Kidney (tissue), 14 donors: ENCODE data around the gene SRRM3. TPM values are rescaled to one million over a fixed set of nuclear protein-coding genes. Genes with fewer than 3 reads are reported as not detected.
A peak's percentile ranks its signal among the peaks of the same experiment; 100 is the strongest.

Experiments
- DNase-seq, 5 donors: peaks; one replicate each; pipeline ENCODE4 v3.0.0-alpha.2; 2013 to 2020
- FAIRE-seq: peaks from 2 replicates; lab custom pipeline; 2012; peaks lifted over from hg19 to GRCh38; lab: Jason Lieb, UNC
- H3K27ac ChIP-seq, 2 donors: one replicate each; pipeline ENCODE4 v1.7.0; 2013; ENCODE audit warnings: low read depth in 2 of 2, low read length in 2 of 2, inconsistent platforms in 1 of 2
- H3K27me3 ChIP-seq: one replicate; pipeline ENCODE4 v1.7.1; 2013; ENCODE audit warnings: low read length, inconsistent platforms; ENCODE audit not compliant: control insufficient read depth, insufficient read depth
- H3K36me3 ChIP-seq, 3 donors: one replicate each; pipeline versions ENCODE4 v1.7.0 to v1.7.1; 2013; ENCODE audit warnings: low read length in 3 of 3, control low read depth in 1 of 3, inconsistent platforms in 1 of 3; ENCODE audit not compliant: insufficient read depth in 3 of 3, control insufficient read depth in 2 of 3
- H3K4me1 ChIP-seq, 3 donors: one replicate each; pipeline versions ENCODE4 v1.7.0 to v1.7.1; 2013; ENCODE audit warnings: low read length in 3 of 3, inconsistent platforms in 1 of 3, low read depth in 1 of 3; ENCODE audit not compliant: control insufficient read depth in 2 of 3, insufficient read depth in 2 of 3
- H3K4me3 ChIP-seq, 3 donors: one replicate each; pipeline versions ENCODE4 v1.7.0 to v1.8.1; 2013; ENCODE audit warnings: low read length in 3 of 3, control low read depth in 1 of 3, inconsistent platforms in 1 of 3
- H3K9ac ChIP-seq, 3 donors: one replicate each; pipeline versions ENCODE4 v1.7.0 to v1.7.1; 2013; ENCODE audit warnings: low read length in 3 of 3, control low read depth in 1 of 3, inconsistent platforms in 1 of 3
- H3K9me3 ChIP-seq, 3 donors: one replicate each; pipeline versions ENCODE4 v1.7.0 to v1.7.1; 2013; ENCODE audit warnings: low read length in 3 of 3, control low read depth in 1 of 3, inconsistent platforms in 1 of 3; ENCODE audit not compliant: control insufficient read depth in 2 of 3, insufficient read depth in 1 of 3
- intact Hi-C: fragments of 100-400 bp; cut with DNase I; formaldehyde crosslinking; loops from one replicate; pipeline ENCODE4 v1.11.1; 2022
- polyA plus RNA-seq: library from polyadenylated mRNA; stranded (reverse); fragments of 350-450 nt; fragmentation: Illumina TruSeq; extraction: RNeasy Lipid Tissue Mini Kit (QIAGEN cat#74804); gene quantifications from one replicate; pipeline ENCODE4 v1.2.3, GENCODE V29; 2014; ENCODE audit warnings: low read depth, low replicate concordance; ENCODE audit not compliant: insufficient read depth
- total RNA-seq: library from RNA; stranded (reverse); fragmentation: NEBNext Ultra II Directional; extraction: Animal tissue kit (Norgen Biotek cat#: 25700); gene quantifications from one replicate; pipeline ENCODE4 v1.2.1, GENCODE V29; 2021
- TF ChIP-seq, protein P1 (sequence below): IDR thresholded peaks from 3 replicates; pipeline ENCODE4 v1.5.1; 2012; ENCODE audit warnings: mild to moderate bottlenecking, moderate library complexity, borderline replicate concordance; ENCODE audit not compliant: insufficient read depth; ENCODE audit errors: extremely low read depth
- donor health status: control.
- donor health status: control.
- donor health status: control.
- donor health status: control.
- donor health status: control.
- donor health status: DM: yes; HTN: yes; CAD: no.
- donor health status: Normal renal cell carcinoma (clear cell type).

Gene SRRM3
- total and polyA plus RNA-seq, 2 donors from 2014 or later: 0.99 to 1.0 TPM

GRCh38 chr7:76191783-76192240, 9.9 kb upstream of the SRRM3 start:
- Histone ChIP-seq H3K36me3 (no peaks in the 10 kb centered on the region), H3K4me1 (no peaks in the 10 kb centered on the region), H3K27me3 (no peaks in the 10 kb centered on the region), H3K4me3 (no peak overlapping the region), H3K9me3 (peaks cover 0 to 6% (median 0%) of the 10 kb centered on the region in 3 donors), H3K9ac (no peak overlapping the region), H3K27ac (no peak overlapping the region)
- DNase-seq (peak in 2 of 5 donors; percentile 12 to 19), FAIRE-seq (no peak)
- TF ChIP-seq, protein P1, sequence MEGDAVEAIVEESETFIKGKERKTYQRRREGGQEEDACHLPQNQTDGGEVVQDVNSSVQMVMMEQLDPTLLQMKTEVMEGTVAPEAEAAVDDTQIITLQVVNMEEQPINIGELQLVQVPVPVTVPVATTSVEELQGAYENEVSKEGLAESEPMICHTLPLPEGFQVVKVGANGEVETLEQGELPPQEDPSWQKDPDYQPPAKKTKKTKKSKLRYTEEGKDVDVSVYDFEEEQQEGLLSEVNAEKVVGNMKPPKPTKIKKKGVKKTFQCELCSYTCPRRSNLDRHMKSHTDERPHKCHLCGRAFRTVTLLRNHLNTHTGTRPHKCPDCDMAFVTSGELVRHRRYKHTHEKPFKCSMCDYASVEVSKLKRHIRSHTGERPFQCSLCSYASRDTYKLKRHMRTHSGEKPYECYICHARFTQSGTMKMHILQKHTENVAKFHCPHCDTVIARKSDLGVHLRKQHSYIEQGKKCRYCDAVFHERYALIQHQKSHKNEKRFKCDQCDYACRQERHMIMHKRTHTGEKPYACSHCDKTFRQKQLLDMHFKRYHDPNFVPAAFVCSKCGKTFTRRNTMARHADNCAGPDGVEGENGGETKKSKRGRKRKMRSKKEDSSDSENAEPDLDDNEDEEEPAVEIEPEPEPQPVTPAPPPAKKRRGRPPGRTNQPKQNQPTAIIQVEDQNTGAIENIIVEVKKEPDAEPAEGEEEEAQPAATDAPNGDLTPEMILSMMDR: no peak
- intact Hi-C loops: no loop called here

GRCh38 chr7:76193466-76193865, 8.2 kb upstream of the SRRM3 start:
- no peak for FAIRE-seq
- intact Hi-C loops: no loop called here
- Histone ChIP-seq H3K9me3 (peaks cover 0 to 6% (median 0%) of the 10 kb centered on the region in 3 donors), H3K4me1 (no peaks in the 10 kb centered on the region), H3K27ac (no peak overlapping the region), H3K27me3 (no peaks in the 10 kb centered on the region), H3K36me3 (no peaks in the 10 kb centered on the region), H3K4me3 (no peak overlapping the region), H3K9ac (no peak overlapping the region)
- no peak for DNase-seq
- TF ChIP-seq, protein P1: no peak

DNA sequence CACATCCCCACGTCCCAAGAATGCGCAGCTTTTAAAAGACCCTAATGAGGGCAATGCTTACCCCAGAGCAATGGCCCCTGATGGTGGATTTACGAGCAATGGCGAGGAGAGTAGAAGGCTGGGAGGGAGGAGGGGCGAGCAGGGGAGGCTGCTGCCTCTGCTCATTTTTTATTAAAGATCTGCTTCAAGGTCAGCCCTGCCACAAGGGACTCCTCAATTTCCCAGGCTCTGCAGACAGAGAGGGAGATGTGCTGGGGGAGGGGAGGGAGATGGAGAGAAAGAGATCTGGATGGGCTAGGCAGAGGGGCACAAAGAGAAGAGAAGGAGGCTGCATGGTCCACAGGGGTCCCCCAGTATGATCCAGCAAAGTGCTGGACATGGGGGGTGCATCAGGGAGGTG, 7.8 kb upstream of the SRRM3 start:
- DNase-seq: peak in 1 of 5 donors; percentile 22
- H3K27me3 ChIP-seq: no peaks in the 10 kb centered on the region
- H3K27ac ChIP-seq: no peak overlapping the region
- no peak overlapping the region for H3K4me3 ChIP-seq
- TF ChIP-seq, protein P1: no peak
- no peak overlapping the region for H3K9ac ChIP-seq
- H3K9me3 ChIP-seq: peaks cover 0 to 6% (median 0%) of the 10 kb centered on the region in 3 donors
- FAIRE-seq: no peak
- no peaks in the 10 kb centered on the region for H3K36me3 ChIP-seq
- intact Hi-C loops: no loop called here
- no peaks in the 10 kb centered on the region for H3K4me1 ChIP-seq

DNA sequence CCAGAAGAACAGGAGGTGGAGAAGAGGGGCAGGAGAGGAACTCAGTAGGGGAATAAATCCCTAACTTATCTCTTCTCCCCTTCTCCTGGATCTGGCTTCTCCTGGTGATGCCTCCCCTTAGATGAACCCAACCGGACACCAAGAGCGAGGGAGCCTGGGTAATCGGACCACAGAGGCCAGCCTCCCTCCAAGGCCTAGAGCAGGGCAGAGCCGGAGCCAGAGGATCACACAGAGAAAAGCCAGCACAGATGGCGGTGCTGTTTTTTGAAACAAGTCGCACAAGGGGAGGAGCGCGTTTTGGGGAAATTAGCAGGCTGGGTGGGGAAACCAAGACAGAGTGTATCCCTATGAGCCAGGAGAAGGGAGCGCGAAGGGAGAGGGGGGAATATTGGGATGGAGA, 4.9 kb upstream of the SRRM3 start:
- FAIRE-seq (no peak), DNase-seq (no peak)
- intact Hi-C loops: no loop called here
- H3K36me3 ChIP-seq: no peaks in the 10 kb centered on the region
- H3K4me1 ChIP-seq: no peaks in the 10 kb centered on the region
- H3K9me3 ChIP-seq: peaks cover 0 to 3% (median 0%) of the 10 kb centered on the region in 3 donors
- no peak overlapping the region for H3K27ac ChIP-seq
- no peak overlapping the region for H3K9ac ChIP-seq
- H3K27me3 ChIP-seq: no peaks in the 10 kb centered on the region
- TF ChIP-seq, protein P1: no peak
- H3K4me3 ChIP-seq: no peak overlapping the region
